Activated T-helper 1 cell treated with anti-CD3 and anti-CD28 coated beads, Interleukin-12 subunit alpha, Interleukin-12 subunit beta, Interleukin-2, Interleukin-4 antibody, amounts not matched to agents 30 ng/mL and 10 ng/mL and 1 ng/mL, durations not matched to agents 14 hours and 24 hours and 36 hours (primary cell): Measurements from ENCODE around the gene OTULINL. TPM values are rescaled to one million over a fixed set of nuclear protein-coding genes. Genes with fewer than 3 reads are reported as not detected.

ENCODE experiments used
- DNase-seq: peaks from one replicate; pipeline ENCODE4 v3.0.0; 2021; ENCODE audit warnings: low spot score
- H3K27ac Mint-ChIP-seq: one replicate; pipeline ENCODE4 v1.8.0; 2021; ENCODE audit warnings: mild to moderate bottlenecking, mixed read lengths
- H3K27me3 Mint-ChIP-seq: one replicate; pipeline ENCODE4 v1.8.0; 2022; ENCODE audit warnings: mild to moderate bottlenecking, moderate library complexity, mixed read lengths; ENCODE audit not compliant: insufficient read depth
- H3K36me3 Mint-ChIP-seq: one replicate; pipeline ENCODE4 v1.8.0; 2021; ENCODE audit warnings: low read depth, mixed read lengths
- H3K4me1 Mint-ChIP-seq: one replicate; pipeline ENCODE4 v1.8.0; 2021; ENCODE audit warnings: low read depth, mixed read lengths
- H3K4me3 Mint-ChIP-seq: one replicate; pipeline ENCODE4 v1.8.0; 2021; ENCODE audit warnings: mild to moderate bottlenecking, moderate library complexity, mixed read lengths
- H3K9me3 Mint-ChIP-seq: one replicate; pipeline ENCODE4 v1.8.0; 2021; ENCODE audit warnings: mixed read lengths
- intact Hi-C: fragments of 100-400 bp; cut with micrococcal nuclease; formaldehyde crosslinking; loops from one replicate; pipeline ENCODE4 v1.15.1; 2024
- total RNA-seq: library from RNA; stranded (reverse); gene quantifications from 2 replicates; pipeline ENCODE4 v1.2.3, GENCODE V29; 2022

OTULINL gene
- total RNA-seq, 1 donor from 2014 or later = 13.6 TPM

DNA sequence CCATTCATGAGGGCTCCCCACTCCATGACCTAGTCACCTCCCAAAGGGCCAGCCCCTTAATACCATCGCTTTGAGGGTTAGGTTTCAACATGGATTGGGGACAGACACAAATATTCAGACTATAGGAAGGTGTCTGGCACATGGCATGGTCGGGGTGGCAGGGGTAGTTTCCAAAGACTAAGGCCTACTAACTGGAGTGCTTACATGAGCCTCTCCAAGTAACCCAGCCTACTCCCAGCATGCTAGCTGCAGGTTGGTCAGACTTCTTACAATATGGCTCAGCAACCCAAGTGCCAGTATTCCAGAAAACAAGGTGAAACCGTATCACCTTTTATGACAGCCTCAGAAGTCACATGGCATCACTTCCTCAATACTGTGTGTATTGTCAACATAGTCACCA lies 19.9 kb upstream of the OTULINL start:
- H3K27ac Mint-ChIP-seq = no peak overlapping the region
- intact Hi-C loops = no loop called here
- no peak overlapping the region for H3K4me3 Mint-ChIP-seq
- no peaks in the 10 kb centered on the region for H3K9me3 Mint-ChIP-seq
- no peaks in the 10 kb centered on the region for H3K27me3 Mint-ChIP-seq
- no peak for DNase-seq
- peaks cover 13% of the 10 kb centered on the region for H3K4me1 Mint-ChIP-seq
- no peaks in the 10 kb centered on the region for H3K36me3 Mint-ChIP-seq

DNA sequence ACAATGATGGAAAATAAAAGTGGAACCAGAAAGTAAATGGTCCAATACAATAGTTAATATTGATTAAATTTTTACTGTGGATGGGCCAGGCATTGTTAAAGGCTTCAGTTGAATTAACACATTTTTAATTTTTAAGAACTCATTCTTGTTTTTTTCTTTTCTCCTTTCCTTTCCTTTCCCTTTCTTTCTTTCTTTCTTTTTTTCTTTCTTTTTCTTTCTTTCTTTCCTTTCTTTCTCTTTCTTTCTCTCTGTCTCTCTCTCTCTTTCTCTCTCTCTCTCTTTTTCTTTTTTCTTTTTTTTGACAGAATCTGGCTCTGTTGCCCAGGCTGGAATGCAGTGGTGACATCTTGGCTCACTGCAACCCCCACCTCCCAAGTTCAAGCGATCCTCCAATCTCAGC lies 13.3 kb upstream of the OTULINL start:
- H3K9me3 Mint-ChIP-seq = no peaks in the 10 kb centered on the region
- H3K27me3 Mint-ChIP-seq = peaks cover 4% of the 10 kb centered on the region
- intact Hi-C loops = no loop called here
- H3K4me3 Mint-ChIP-seq = no peak overlapping the region
- no peaks in the 10 kb centered on the region for H3K36me3 Mint-ChIP-seq
- H3K27ac Mint-ChIP-seq = no peak overlapping the region
- no peaks in the 10 kb centered on the region for H3K4me1 Mint-ChIP-seq
- no peak for DNase-seq

GRCh38 chr5:14569948-14570691 lies 11.5 kb upstream of the OTULINL start:
- DNase-seq = no peak
- Mint-ChIP-seq H3K9me3 (no peaks in the 10 kb centered on the region), H3K27ac (no peak overlapping the region), H3K36me3 (no peaks in the 10 kb centered on the region), H3K4me3 (no peak overlapping the region), H3K4me1 (no peaks in the 10 kb centered on the region), H3K27me3 (peaks cover 4% of the 10 kb centered on the region)
- intact Hi-C loops = no loop called here

- Mint-ChIP-seq H3K9me3 (no peaks in the 10 kb centered on the region), H3K4me3 (no peak overlapping the region), H3K27ac (no peak overlapping the region), H3K4me1 (no peaks in the 10 kb centered on the region), H3K27me3 (peaks cover 4% of the 10 kb centered on the region), H3K36me3 (no peaks in the 10 kb centered on the region)
- no peak for DNase-seq
- intact Hi-C loops = no loop called here
Observed at GRCh38 chr5:14571901-14572300, 9.7 kb upstream of the OTULINL start.

GRCh38 chr5:14572385-14572784 lies 9.2 kb upstream of the OTULINL start:
- Mint-ChIP-seq H3K36me3 (no peaks in the 10 kb centered on the region), H3K9me3 (no peaks in the 10 kb centered on the region), H3K27ac (no peak overlapping the region), H3K4me3 (no peak overlapping the region), H3K27me3 (peaks cover 4% of the 10 kb centered on the region), H3K4me1 (no peaks in the 10 kb centered on the region)
- DNase-seq = no peak
- intact Hi-C loops = no loop called here

GRCh38 chr5:14572836-14573235 lies 8.8 kb upstream of the OTULINL start:
- no peaks in the 10 kb centered on the region for H3K9me3 Mint-ChIP-seq
- no peak overlapping the region for H3K27ac Mint-ChIP-seq
- peaks cover 4% of the 10 kb centered on the region for H3K27me3 Mint-ChIP-seq
- no peak overlapping the region for H3K4me3 Mint-ChIP-seq
- H3K36me3 Mint-ChIP-seq = no peaks in the 10 kb centered on the region
- DNase-seq = no peak
- intact Hi-C loops = no loop called here
- no peaks in the 10 kb centered on the region for H3K4me1 Mint-ChIP-seq

DNA sequence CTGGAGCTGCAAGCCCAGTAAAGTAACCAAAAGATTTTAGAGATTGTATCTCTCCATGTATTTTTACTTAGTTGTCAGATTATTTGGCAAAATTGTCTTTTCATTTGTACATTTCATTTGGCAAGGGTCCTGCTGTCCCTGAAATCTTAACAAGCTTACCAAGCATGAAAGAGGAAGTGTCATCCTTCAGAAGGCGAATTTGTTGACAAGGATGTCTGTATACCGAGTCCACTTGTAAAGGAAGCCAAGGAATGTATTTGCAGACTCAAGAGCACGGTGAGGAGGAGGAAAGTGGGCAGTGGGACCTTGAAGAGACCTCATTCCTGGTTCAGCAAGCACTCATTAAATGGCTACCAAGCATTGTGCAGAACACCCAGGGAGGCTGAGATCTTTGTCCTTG lies 7.5 kb upstream of the OTULINL start:
- H3K27ac Mint-ChIP-seq = no peak overlapping the region
- no peak overlapping the region for H3K4me3 Mint-ChIP-seq
- intact Hi-C loops = no loop called here
- DNase-seq = no peak
- H3K4me1 Mint-ChIP-seq = no peaks in the 10 kb centered on the region
- H3K36me3 Mint-ChIP-seq = no peaks in the 10 kb centered on the region
- H3K27me3 Mint-ChIP-seq = peaks cover 2% of the 10 kb centered on the region
- H3K9me3 Mint-ChIP-seq = no peaks in the 10 kb centered on the region

DNA sequence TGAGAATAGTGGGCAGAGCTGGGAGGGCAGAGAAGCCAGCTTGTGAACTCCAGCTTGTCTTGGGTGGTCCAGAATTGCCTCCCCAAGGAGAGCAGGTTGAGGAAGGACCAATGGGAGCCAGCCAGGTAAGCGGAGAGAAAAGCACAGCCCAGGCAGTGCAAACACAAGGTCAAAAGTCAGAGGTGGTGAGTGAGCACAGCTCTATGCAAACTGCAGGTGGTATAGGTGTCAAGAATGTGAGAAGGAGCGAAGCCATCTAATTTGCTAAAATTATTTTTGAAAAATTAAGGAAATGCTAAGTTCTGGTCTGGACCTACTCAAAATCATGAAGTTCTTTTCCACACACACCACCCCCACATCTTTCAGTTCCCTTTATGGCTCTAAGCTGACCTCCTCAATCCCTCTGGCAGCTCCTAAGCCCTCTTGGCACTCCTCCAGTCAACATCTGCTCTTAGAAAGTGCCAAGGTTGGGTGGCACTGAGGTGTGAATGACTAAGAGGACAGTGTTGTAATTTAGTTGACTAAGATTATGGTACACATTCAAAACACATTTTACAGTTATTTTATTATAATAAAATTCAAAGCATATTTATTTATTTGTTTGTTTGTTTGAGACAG lies 6.6 kb upstream of the OTULINL start:
- no peaks in the 10 kb centered on the region for H3K4me1 Mint-ChIP-seq
- H3K4me3 Mint-ChIP-seq = no peak overlapping the region
- intact Hi-C loops = no loop called here
- no peak overlapping the region for H3K27ac Mint-ChIP-seq
- no peaks in the 10 kb centered on the region for H3K9me3 Mint-ChIP-seq
- H3K36me3 Mint-ChIP-seq = no peaks in the 10 kb centered on the region
- no peak for DNase-seq
- peaks cover 2% of the 10 kb centered on the region for H3K27me3 Mint-ChIP-seq

DNA sequence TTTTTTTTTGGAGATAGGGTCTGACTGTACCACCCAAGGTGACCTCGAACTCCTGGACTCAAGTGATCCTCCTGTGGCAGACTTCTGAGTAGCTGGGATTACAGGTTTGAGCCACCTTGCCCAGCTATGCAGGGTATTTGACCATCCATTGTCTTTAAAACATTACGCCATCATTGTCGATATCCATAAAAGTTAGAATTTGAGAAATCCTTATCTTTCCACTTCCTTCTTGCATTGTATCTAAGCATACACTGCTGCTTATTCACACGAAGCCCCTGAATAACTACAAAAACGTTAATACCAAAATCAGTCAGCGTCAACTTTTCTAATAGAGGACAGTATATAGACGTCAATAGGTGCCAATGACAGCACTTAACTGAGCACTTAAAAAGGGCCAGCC lies 5.4 kb upstream of the OTULINL start:
- intact Hi-C loops = no loop called here
- DNase-seq = no peak
- Mint-ChIP-seq H3K27me3 (peaks cover 10% of the 10 kb centered on the region), H3K4me3 (no peak overlapping the region), H3K27ac (no peak overlapping the region), H3K4me1 (peaks cover 5% of the 10 kb centered on the region), H3K36me3 (no peaks in the 10 kb centered on the region), H3K9me3 (no peaks in the 10 kb centered on the region)

DNA sequence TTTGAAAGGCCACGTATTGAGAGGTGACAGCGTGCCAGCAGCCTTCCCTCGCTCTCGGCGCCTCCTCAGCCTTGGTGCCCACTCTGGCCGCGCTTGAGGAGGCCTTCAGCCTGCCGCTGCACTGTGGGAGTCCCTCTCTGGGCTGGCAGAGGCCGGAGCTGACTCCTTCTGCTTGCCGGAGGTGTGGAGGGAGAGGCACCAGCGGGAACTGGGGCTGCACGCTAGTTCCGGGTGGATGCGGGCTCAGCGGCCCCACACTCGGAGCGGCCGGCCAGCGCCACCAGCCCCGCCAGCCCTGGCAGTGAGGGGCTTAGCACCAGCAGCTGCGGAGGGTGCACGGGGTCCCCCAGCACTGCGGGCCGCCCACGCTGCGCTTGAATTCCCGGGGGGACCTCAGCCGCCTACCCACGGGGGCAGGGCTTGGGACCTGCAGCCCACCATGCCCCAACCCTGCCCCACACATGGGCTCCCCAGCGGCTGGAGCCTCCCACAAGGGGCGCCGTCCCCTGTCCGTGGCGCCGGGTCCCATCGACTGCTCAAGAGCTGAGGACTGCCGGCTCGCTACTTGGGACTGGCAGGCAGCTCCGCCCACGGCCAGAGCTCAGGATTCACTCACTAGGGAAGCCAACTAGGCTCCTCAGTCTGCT lies 4.4 kb upstream of the OTULINL start:
- intact Hi-C loops = no loop called here
- Mint-ChIP-seq H3K4me3 (no peak overlapping the region), H3K9me3 (no peaks in the 10 kb centered on the region), H3K36me3 (no peaks in the 10 kb centered on the region), H3K4me1 (peaks cover 5% of the 10 kb centered on the region), H3K27ac (no peak overlapping the region), H3K27me3 (peaks cover 10% of the 10 kb centered on the region)
- no peak for DNase-seq

GRCh38 chr5:14577971-14578370 lies 3.6 kb upstream of the OTULINL start:
- no peaks in the 10 kb centered on the region for H3K36me3 Mint-ChIP-seq
- peaks cover 10% of the 10 kb centered on the region for H3K4me1 Mint-ChIP-seq
- no peak overlapping the region for H3K4me3 Mint-ChIP-seq
- H3K27me3 Mint-ChIP-seq = peaks cover 8% of the 10 kb centered on the region
- H3K27ac Mint-ChIP-seq = no peak overlapping the region
- intact Hi-C loops = no loop called here
- H3K9me3 Mint-ChIP-seq = no peaks in the 10 kb centered on the region
- DNase-seq = no peak

DNA sequence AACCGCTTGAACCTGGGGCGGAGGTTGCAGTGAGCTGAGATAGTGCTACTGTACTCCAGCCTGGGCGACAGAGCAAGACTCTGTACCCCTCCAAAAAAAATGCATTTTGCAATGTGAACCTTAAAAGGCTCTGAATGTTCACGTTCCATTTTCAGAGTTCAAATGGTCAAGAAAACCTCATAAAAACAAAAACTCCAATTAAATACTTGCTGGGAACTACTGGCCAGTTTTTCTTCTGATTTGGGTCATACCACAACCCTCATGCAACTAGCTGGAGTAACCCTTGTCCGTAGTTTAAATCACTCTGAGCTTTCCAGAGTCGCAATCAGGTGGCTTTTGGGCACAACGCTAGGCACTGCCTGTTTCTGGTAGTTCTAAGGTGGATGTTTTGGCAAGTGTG lies 2.3 kb upstream of the OTULINL start:
- no peaks in the 10 kb centered on the region for H3K36me3 Mint-ChIP-seq
- H3K4me3 Mint-ChIP-seq = no peak overlapping the region
- H3K27me3 Mint-ChIP-seq = peaks cover 8% of the 10 kb centered on the region
- intact Hi-C loops = no loop called here
- H3K4me1 Mint-ChIP-seq = peaks cover 21% of the 10 kb centered on the region
- no peak overlapping the region for H3K27ac Mint-ChIP-seq
- DNase-seq = no peak
- no peaks in the 10 kb centered on the region for H3K9me3 Mint-ChIP-seq

GRCh38 chr5:14579731-14580397 lies 1.7 kb upstream of the OTULINL start:
- H3K4me1 Mint-ChIP-seq = peaks cover 27% of the 10 kb centered on the region
- no peak overlapping the region for H3K27ac Mint-ChIP-seq
- H3K9me3 Mint-ChIP-seq = no peaks in the 10 kb centered on the region
- peak overlapping the region; percentile 76 for H3K4me3 Mint-ChIP-seq
- H3K36me3 Mint-ChIP-seq = peaks cover 3% of the 10 kb centered on the region
- intact Hi-C loops = loop anchor here (2.0 to 5.0 kb wide), 4 partner anchors 143 to 1887 kb away; partner anchors contain the start of genes TRIO and ZNF622
- peaks cover 8% of the 10 kb centered on the region for H3K27me3 Mint-ChIP-seq
- DNase-seq = no peak
